ENCODE measurements around the gene ERF. TPM values are rescaled to one million over a fixed set of nuclear protein-coding genes. Genes with fewer than 3 reads are reported as not detected.

Gene ERF
- total and polyA plus RNA-seq, 2 donors (not counting 3 experiments of a cell fraction or from before 2014, with no cell fraction given), result 102 to 117 TPM

GRCh38 chr19:42295342-42295741 lies 40.4 kb upstream of the ERF start:
- H3K9me1 ChIP-seq (replicated peaks; ENCODE audit: control insufficient read depth, extremely low read depth, insufficient read depth, low read length), result no peaks in the 10 kb centered on the region
- DNase-seq (ENCODE audit: low read depth, low spot score) (no peak), FAIRE-seq (no peak)
- no peaks in the 10 kb centered on the region for H3K9me3 ChIP-seq (replicated peaks; ENCODE audit: control insufficient read depth, insufficient read depth, low read length)
- H2AFZ ChIP-seq (ENCODE audit: low read depth, low read length), result no peak overlapping the region
- ChIA-PET POLR2A (no interaction called here), CTCF (interaction anchor here (1.0 to 6.7 kb wide), 3 partner anchors 17 to 51 kb away, joined by 4 to 60 read pairs (median 8); no protein-coding TSS in a partner anchor)
- H3K4me2 ChIP-seq (ENCODE audit: insufficient read depth, low read length), result no peak overlapping the region
- H3K4me3 ChIP-seq (replicated peaks in 1 of 3; ENCODE audit: insufficient read depth in 1 of 3, low read depth in 1 of 3, low read length in 3 of 3), result no peak overlapping the region
- no peak overlapping the region for H3K9ac ChIP-seq (replicated peaks; ENCODE audit: extremely low read depth, insufficient read depth, low read length)
- no peak for TF ChIP-seq MAX (IDR thresholded peaks at IDR 0.05; ENCODE audit: insufficient read depth, insufficient read length)
- no peak for TF ChIP-seq CTCF (IDR thresholded peaks at IDR 0.05; ENCODE audit: extremely low read depth in 1 of 2, insufficient read depth in 1 of 2, low read depth in 1 of 2, low read length in 2 of 2)
- no peak for TF ChIP-seq EZH2 (IDR thresholded peaks at IDR 0.05; ENCODE audit: borderline replicate concordance, low read depth, low read length, severe bottlenecking)
- no peak for TF ChIP-seq GATA2 (IDR thresholded peaks at IDR 0.05; ENCODE audit: insufficient read depth, insufficient read length, low read depth, low read length)
- no peak for TF ChIP-seq POLR2AphosphoS5 (IDR thresholded peaks at IDR 0.05; ENCODE audit: insufficient read depth, low read depth, low read length)
- TF ChIP-seq JUN (IDR thresholded peaks at IDR 0.05; ENCODE audit: borderline replicate concordance, insufficient read depth, insufficient read length, low read depth), result no peak
- no peak for TF ChIP-seq POLR2A (IDR thresholded peaks at IDR 0.05; ENCODE audit: low read depth, low read length)
- TF ChIP-seq FOS (IDR thresholded peaks at IDR 0.05; ENCODE audit: borderline replicate concordance, insufficient read depth, low read length), result no peak
- no peak for TF ChIP-seq MYC (IDR thresholded peaks at IDR 0.05; ENCODE audit: low read depth, low read length)
- H3K27me3 ChIP-seq (ENCODE audit: control insufficient read depth in 2 of 2, insufficient read depth in 2 of 2, low read length in 2 of 2), result no peaks in the 10 kb centered on the region
- H3K27ac ChIP-seq (ENCODE audit: insufficient read depth, low read depth, low read length), result no peak overlapping the region
- H3K4me1 ChIP-seq (ENCODE audit: control insufficient read depth, extremely low read depth, insufficient read depth, low read length), result no peaks in the 10 kb centered on the region
- no peaks in the 10 kb centered on the region for H3K79me2 ChIP-seq (ENCODE audit: control insufficient read depth, insufficient read depth, low read length)
- TSS peak; percentile 22 for BruUV-seq (replicated peaks)
- H4K20me1 ChIP-seq (replicated peaks; ENCODE audit: control insufficient read depth, extremely low read depth, insufficient read depth, low read length), result no peaks in the 10 kb centered on the region
- dilution Hi-C loops (cut with MboI; ENCODE audit: extremely low pct_ligation_motif_present, low sequenced_read_pairs) (no loop called here), intact Hi-C loops (cut with micrococcal nuclease) (no loop called here)
- H3K36me3 ChIP-seq (ENCODE audit: control insufficient read depth in 2 of 2, extremely low read depth in 1 of 2, insufficient read depth in 2 of 2, low read length in 2 of 2), result peaks cover 8 to 52% of the 10 kb centered on the region in 2 experiments
